Hepatocyte (in vitro differentiated cells): ENCODE results near the gene DIAPH3.

ENCODE experiments used
- EZH2 ChIP-seq: fragments of 200-600 bp; sonication (generic); IDR thresholded peaks from 2 replicates; pipeline ENCODE4 v1.6.1; 2016; ENCODE audit warnings: antibody characterized with exemption, mild to moderate bottlenecking, borderline replicate concordance
- EZH2phosphoT487 ChIP-seq: fragments of 200-600 bp; sonication (generic); IDR thresholded peaks from one replicate; pipeline ENCODE4 v1.6.1; 2018; ENCODE audit warnings: antibody characterized with exemption, mild to moderate bottlenecking, low read depth, moderate library complexity; ENCODE audit not compliant: unreplicated experiment, severe bottlenecking
- TF ChIP-seq, protein P1 (sequence below): fragments of 200-600 bp; sonication (generic); IDR thresholded peaks from 2 replicates; pipeline ENCODE4 v1.5.1; 2016; ENCODE audit warnings: antibody characterized with exemption, mild to moderate bottlenecking; ENCODE audit not compliant: poor library complexity

DNA sequence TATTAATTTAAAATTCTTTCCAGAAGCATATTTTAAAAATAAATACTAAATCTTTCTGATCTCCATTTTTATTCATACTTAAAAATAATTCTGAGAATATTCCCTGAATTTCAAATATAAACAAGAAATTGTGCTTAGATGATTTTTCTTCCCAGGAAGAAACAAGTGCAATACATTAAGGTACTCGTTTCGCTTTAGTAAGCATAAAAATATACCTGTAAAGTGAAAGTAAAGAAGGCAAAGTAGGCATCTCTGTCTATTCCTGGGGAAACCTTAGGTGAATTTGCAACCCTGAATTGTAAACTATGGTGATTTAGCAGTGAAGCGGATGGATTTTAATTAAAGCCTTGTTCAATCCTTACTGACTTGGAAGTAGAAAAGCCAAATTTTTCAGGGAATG, 354.2 kb downstream of the DIAPH3 start:
- TF ChIP-seq, protein P1, sequence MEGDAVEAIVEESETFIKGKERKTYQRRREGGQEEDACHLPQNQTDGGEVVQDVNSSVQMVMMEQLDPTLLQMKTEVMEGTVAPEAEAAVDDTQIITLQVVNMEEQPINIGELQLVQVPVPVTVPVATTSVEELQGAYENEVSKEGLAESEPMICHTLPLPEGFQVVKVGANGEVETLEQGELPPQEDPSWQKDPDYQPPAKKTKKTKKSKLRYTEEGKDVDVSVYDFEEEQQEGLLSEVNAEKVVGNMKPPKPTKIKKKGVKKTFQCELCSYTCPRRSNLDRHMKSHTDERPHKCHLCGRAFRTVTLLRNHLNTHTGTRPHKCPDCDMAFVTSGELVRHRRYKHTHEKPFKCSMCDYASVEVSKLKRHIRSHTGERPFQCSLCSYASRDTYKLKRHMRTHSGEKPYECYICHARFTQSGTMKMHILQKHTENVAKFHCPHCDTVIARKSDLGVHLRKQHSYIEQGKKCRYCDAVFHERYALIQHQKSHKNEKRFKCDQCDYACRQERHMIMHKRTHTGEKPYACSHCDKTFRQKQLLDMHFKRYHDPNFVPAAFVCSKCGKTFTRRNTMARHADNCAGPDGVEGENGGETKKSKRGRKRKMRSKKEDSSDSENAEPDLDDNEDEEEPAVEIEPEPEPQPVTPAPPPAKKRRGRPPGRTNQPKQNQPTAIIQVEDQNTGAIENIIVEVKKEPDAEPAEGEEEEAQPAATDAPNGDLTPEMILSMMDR, result no peak
- TF ChIP-seq EZH2 (no peak), EZH2phosphoT487 (no peak)
